ENCODE results near the gene CLTCL1.

The CLTCL1 gene

DNA sequence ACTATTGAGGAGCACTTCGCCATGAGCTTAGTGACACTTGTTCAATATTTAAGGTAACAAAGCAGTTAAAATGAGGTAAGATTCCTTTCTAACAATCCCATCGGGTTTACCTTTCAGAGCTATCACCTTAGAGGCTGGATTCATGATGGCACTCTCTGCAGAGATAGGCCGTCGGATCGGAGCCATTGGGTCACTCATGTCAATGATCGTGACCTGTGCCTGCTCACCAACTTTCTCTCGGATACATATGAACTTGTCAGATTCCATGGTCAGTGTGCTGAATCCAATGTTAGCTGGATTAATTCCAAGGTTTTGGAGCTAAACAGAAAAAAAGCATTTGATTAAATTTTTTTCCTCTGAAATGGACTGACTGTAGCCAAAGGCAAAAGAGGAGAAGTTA lies 16.0 kb downstream of the CLTCL1 start:
- ChIA-PET CTCF (interaction anchor here (0.9 kb wide), 1 partner anchor 9 kb away, joined by 4 read pairs; no protein-coding TSS in a partner anchor), POLR2A (no interaction called here)
- TF ChIP-seq, protein P1, sequence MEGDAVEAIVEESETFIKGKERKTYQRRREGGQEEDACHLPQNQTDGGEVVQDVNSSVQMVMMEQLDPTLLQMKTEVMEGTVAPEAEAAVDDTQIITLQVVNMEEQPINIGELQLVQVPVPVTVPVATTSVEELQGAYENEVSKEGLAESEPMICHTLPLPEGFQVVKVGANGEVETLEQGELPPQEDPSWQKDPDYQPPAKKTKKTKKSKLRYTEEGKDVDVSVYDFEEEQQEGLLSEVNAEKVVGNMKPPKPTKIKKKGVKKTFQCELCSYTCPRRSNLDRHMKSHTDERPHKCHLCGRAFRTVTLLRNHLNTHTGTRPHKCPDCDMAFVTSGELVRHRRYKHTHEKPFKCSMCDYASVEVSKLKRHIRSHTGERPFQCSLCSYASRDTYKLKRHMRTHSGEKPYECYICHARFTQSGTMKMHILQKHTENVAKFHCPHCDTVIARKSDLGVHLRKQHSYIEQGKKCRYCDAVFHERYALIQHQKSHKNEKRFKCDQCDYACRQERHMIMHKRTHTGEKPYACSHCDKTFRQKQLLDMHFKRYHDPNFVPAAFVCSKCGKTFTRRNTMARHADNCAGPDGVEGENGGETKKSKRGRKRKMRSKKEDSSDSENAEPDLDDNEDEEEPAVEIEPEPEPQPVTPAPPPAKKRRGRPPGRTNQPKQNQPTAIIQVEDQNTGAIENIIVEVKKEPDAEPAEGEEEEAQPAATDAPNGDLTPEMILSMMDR (IDR thresholded peaks at IDR 0.05; ENCODE audit: control extremely low read depth, extremely low read depth, low read depth, missing control alignments): no peak
- DNase-seq (ENCODE audit: extremely low spot score): no peak

DNA sequence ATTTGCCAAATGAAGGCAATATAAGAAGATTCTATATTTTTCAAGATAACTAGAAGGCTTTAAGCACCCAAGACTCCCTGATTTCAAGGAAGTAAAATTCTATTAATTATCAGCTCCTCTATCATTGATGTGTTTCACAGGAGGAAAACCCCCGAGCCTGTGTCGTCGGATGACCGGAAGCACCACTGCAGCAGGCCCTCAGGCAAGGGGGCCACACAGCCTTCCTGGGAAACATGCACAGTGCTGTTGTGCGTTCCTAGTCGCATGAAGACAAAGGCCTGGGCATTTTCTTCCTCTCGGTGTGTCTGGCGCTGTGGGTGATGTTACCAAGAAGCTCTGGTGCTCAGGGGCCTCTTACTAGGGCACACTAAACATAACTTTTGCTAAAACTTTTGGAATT lies 16.4 kb downstream of the CLTCL1 start:
- TF ChIP-seq, protein P1 (IDR thresholded peaks at IDR 0.05; ENCODE audit: control extremely low read depth, extremely low read depth, low read depth, missing control alignments): no peak
- DNase-seq (ENCODE audit: extremely low spot score): no peak
- ChIA-PET CTCF (interaction anchor here (0.9 kb wide), 1 partner anchor 10 kb away, joined by 4 read pairs; no protein-coding TSS in a partner anchor), POLR2A (no interaction called here)

DNA sequence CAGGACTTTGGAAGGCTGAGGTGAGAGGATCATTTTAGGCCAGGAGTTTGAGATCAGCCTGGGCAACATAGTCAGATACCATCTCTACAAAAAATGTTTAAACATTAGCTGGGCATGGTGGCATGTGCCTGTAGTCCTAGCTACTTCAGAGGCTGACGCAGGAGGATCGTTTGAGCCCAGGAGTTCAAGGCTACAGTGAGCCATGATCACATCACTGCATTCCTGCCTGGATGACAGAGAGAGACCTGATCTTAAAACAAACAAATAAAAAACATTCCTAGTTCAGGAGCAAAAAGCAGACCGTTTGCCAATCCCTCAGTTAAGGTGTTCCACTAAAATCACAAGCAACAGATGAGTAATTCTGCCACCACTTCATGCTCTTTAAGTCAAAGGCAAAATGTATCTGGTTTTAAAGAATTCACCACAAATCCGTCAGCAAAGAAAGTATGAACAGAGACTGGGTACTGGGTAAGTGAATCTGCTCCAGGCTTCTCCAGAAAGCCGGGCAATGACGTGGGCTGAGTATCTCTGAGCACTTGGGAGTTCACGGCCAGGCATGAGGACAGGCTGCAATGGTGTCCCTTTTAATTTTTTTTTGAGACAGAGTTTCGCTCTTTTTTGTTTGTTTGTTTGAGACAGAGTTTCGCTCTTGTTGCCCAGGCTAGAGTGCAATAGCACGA lies 19.5 kb downstream of the CLTCL1 start:
- ChIA-PET CTCF (no interaction called here), POLR2A (no interaction called here)
- TF ChIP-seq, protein P1 (IDR thresholded peaks at IDR 0.05; ENCODE audit: control extremely low read depth, extremely low read depth, low read depth, missing control alignments): no peak
- no peak for DNase-seq (ENCODE audit: extremely low spot score)

DNA sequence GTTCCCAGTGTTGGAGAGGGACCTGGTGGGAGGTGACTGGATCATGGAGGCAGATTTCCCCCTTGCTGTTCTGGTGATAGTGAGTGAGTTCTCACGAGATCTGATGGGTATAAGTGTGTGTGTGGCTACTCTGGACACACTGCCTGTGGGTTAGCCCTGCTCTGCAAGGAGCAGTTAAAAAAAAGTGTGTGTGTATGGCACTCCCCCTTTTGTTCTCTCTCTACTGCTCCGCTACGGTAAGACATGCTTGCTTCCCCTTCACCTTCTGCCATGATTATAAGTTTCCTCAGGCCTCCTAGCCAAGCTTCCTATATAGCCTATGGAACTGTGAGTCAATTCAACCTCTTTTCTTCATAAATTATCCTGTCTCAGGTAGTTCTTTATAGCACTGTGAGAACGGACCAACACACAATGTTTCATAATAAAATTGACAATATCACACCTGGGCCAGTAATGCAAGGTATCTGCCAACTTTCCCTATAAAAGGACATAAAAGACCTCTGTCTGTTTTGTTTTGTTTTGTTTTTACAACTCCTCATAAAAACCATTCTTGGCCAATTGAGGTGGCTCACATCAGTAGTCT lies 20.2 kb downstream of the CLTCL1 start:
- TF ChIP-seq, protein P1 (IDR thresholded peaks at IDR 0.05; ENCODE audit: control extremely low read depth, extremely low read depth, low read depth, missing control alignments): no peak
- POLR2A ChIA-PET: no interaction called here
- no peak for DNase-seq (ENCODE audit: extremely low spot score)
- CTCF ChIA-PET: no interaction called here

DNA sequence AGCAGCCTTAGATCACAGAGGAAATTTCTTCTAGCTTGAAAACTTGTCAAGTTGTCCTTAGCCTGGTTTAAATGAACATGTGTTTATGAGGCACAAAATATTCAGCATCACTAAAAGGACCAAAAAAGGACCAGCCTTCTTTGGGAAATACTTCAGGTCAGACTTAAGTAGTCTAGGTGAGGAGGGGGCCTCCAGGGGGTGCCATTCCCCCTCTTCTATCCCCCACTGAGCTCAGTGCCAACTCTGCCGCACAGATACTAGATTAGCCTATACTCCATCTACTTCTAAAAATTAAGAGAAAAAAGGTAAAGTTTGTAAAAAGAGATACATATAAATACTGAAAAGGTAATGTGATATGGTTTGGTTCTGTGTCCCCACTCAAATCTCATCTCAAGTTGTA lies 20.6 kb downstream of the CLTCL1 start:
- DNase-seq (ENCODE audit: extremely low spot score): no peak
- CTCF ChIA-PET: no interaction called here
- POLR2A ChIA-PET: no interaction called here
- TF ChIP-seq, protein P1 (IDR thresholded peaks at IDR 0.05; ENCODE audit: control extremely low read depth, extremely low read depth, low read depth, missing control alignments): no peak

DNA sequence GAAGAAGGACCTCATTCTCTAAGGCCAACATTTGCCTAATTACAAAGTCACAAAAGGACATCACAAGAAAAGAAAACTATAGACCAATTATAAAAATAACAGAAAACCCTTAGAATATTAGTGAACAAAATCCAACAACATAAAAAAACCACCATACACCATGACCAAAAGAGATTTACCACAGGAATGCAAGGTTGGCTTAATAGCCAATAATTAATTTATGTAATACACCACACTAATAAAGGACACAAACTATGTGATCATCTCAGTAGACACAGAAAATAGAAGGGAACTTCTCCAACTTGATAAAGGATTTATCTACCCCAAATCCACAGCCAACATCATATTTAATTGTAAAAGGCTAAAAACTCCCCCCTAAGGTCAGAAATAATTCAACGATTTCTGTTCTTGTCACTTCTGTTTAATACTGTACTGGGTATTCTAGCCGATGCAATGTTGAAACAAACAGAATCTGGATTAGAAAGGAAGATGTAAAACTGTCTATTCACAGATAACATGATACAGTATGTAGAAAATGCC lies 24.9 kb downstream of the CLTCL1 start:
- CTCF ChIA-PET: no interaction called here
- POLR2A ChIA-PET: no interaction called here
- TF ChIP-seq, protein P1 (IDR thresholded peaks at IDR 0.05; ENCODE audit: control extremely low read depth, extremely low read depth, low read depth, missing control alignments): no peak
- no peak for DNase-seq (ENCODE audit: extremely low spot score)
